GM18867 (cell line): Measurements from ENCODE around the gene RNF10.
"Not testable (repeated sequence)": the region's sequence is repeated elsewhere in the genome, so short reads cannot be mapped to it uniquely, and the experiment has no call there.

Source experiments
- ATAC-seq: cut with Tn5 transposase; IDR thresholded peaks from one replicate; pipeline ENCODE4 v1.9.1; 2021; ENCODE audit warnings: mild to moderate bottlenecking, moderate library complexity; ENCODE audit not compliant: unreplicated experiment

The RNF10 gene

GRCh38 chr12:120574106-120574505, 40.0 kb downstream of the RNF10 start:
- ATAC-seq = no peak

GRCh38 chr12:120579179-120579578, 45.0 kb downstream of the RNF10 start:
- ATAC-seq = no peak

- ATAC-seq = peak; percentile 91
These were observed 46.9 kb downstream of the RNF10 start, which contains the start of gene POP5 for GRCh38 chr12:120580787-120581723. Gene POP5 (minus strand): TSS chr12:120581402. CDS start chr12:120581362, 40 bp downstream.

GRCh38 chr12:120581998-120582397, 47.8 kb downstream of the RNF10 start:
- no peak for ATAC-seq

- no peak for ATAC-seq
These were observed 49.4 kb downstream of the RNF10 start for GRCh38 chr12:120583478-120584030.

- no peak for ATAC-seq
These were observed 50.4 kb downstream of the RNF10 start for GRCh38 chr12:120584343-120585149.

GRCh38 chr12:120586206-120586605, 52.0 kb downstream of the RNF10 start:
- ATAC-seq = no peak

GRCh38 chr12:120586860-120587259, 52.7 kb downstream of the RNF10 start:
- no peak for ATAC-seq

- ATAC-seq = no peak
These were observed 54.2 kb downstream of the RNF10 start for GRCh38 chr12:120588371-120588770.

- no peak for ATAC-seq
These were observed 55.1 kb downstream of the RNF10 start for GRCh38 chr12:120588948-120589930.

- ATAC-seq = no peak
These were observed 56.7 kb downstream of the RNF10 start for GRCh38 chr12:120590741-120591407.

GRCh38 chr12:120592121-120593049, 58.2 kb downstream of the RNF10 start:
- no peak for ATAC-seq

GRCh38 chr12:120596901-120597300, 62.7 kb downstream of the RNF10 start:
- ATAC-seq = no peak

- ATAC-seq = no peak
These were observed 63.7 kb downstream of the RNF10 start for GRCh38 chr12:120597861-120598260.

- no peak for ATAC-seq
These were observed 64.7 kb downstream of the RNF10 start for GRCh38 chr12:120598674-120599463.

- ATAC-seq = no peak
These were observed 65.8 kb downstream of the RNF10 start for GRCh38 chr12:120599672-120600552.

GRCh38 chr12:120602416-120602815, 68.3 kb downstream of the RNF10 start:
- not testable (repeated sequence) for ATAC-seq
